ENCODE data around the gene MMP19.

MMP19 gene

GRCh38 chr12:55861871-55862270 lies 19.1 kb upstream of the MMP19 start:
- Histone ChIP-seq H3K36me3 (ENCODE audit: control insufficient read depth, insufficient read depth, low read length) (no peaks in the 10 kb centered on the region), H3K27ac (ENCODE audit: low read depth, low read length, severe bottlenecking) (no peak overlapping the region), H3K4me3 (ENCODE audit: extremely low read depth, insufficient read depth, low read length, poor library complexity, severe bottlenecking) (no peak overlapping the region), H3K9me3 (ENCODE audit: control insufficient read depth, low read length) (peaks cover 4% of the 10 kb centered on the region), H3K4me1 (ENCODE audit: control insufficient read depth, insufficient read depth, low read length, poor library complexity, severe bottlenecking) (no peaks in the 10 kb centered on the region)
- WGBS, 2 experiments (ENCODE audit: insufficient coverage in 2 of 2) = 91% methylated on average over 1 of the region's 3 CpGs; no CpG with 5 or more reads in 1 of the 2 experiments

- no peaks in the 10 kb centered on the region for H3K36me3 ChIP-seq (ENCODE audit: control insufficient read depth, insufficient read depth, low read length)
- no peak overlapping the region for H3K4me3 ChIP-seq (ENCODE audit: extremely low read depth, insufficient read depth, low read length, poor library complexity, severe bottlenecking)
- no peak overlapping the region for H3K27ac ChIP-seq (ENCODE audit: low read depth, low read length, severe bottlenecking)
- H3K4me1 ChIP-seq (ENCODE audit: control insufficient read depth, insufficient read depth, low read length, poor library complexity, severe bottlenecking) = no peaks in the 10 kb centered on the region
- peaks cover 4% of the 10 kb centered on the region for H3K9me3 ChIP-seq (ENCODE audit: control insufficient read depth, low read length)
- 92 to 94% methylated on average over 7 of the region's 8 CpGs for WGBS, 2 experiments (ENCODE audit: insufficient coverage in 2 of 2)
These were observed 18.7 kb upstream of the MMP19 start for GRCh38 chr12:55861396-55861795.

- Histone ChIP-seq H3K4me3 (ENCODE audit: extremely low read depth, insufficient read depth, low read length, poor library complexity, severe bottlenecking) (no peak overlapping the region), H3K27ac (ENCODE audit: low read depth, low read length, severe bottlenecking) (no peak overlapping the region), H3K4me1 (ENCODE audit: control insufficient read depth, insufficient read depth, low read length, poor library complexity, severe bottlenecking) (peaks cover 15% of the 10 kb centered on the region), H3K36me3 (ENCODE audit: control insufficient read depth, insufficient read depth, low read length) (no peaks in the 10 kb centered on the region), H3K9me3 (ENCODE audit: control insufficient read depth, low read length) (no peaks in the 10 kb centered on the region)
- no CpG with 5 or more reads among the region's 1 CpG for WGBS, 2 experiments (ENCODE audit: insufficient coverage in 2 of 2)
These were observed 10.0 kb upstream of the MMP19 start for GRCh38 chr12:55852740-55853139.

GRCh38 chr12:55850893-55851292 lies 8.2 kb upstream of the MMP19 start:
- no peaks in the 10 kb centered on the region for H3K36me3 ChIP-seq (ENCODE audit: control insufficient read depth, insufficient read depth, low read length)
- no peak overlapping the region for H3K4me3 ChIP-seq (ENCODE audit: extremely low read depth, insufficient read depth, low read length, poor library complexity, severe bottlenecking)
- H3K27ac ChIP-seq (ENCODE audit: low read depth, low read length, severe bottlenecking) = no peak overlapping the region

GRCh38 chr12:55850401-55850800 lies 7.7 kb upstream of the MMP19 start:
- no peak overlapping the region for H3K27ac ChIP-seq (ENCODE audit: low read depth, low read length, severe bottlenecking)
- no CpG with 5 or more reads among the region's 1 CpG for WGBS, 2 experiments (ENCODE audit: insufficient coverage in 2 of 2)
- no peaks in the 10 kb centered on the region for H3K9me3 ChIP-seq (ENCODE audit: control insufficient read depth, low read length)

More at GRCh38 chr12:55850893-55851292, 8.2 kb upstream of the MMP19 start:
- Histone ChIP-seq H3K9me3 (ENCODE audit: control insufficient read depth, low read length) (no peaks in the 10 kb centered on the region), H3K4me1 (ENCODE audit: control insufficient read depth, insufficient read depth, low read length, poor library complexity, severe bottlenecking) (peaks cover 30% of the 10 kb centered on the region)
- 87 to 92% methylated on average over 2 to 3 of the region's 3 CpGs for WGBS, 2 experiments (ENCODE audit: insufficient coverage in 2 of 2)

GRCh38 chr12:55849616-55850343 lies 7.0 kb upstream of the MMP19 start:
- Histone ChIP-seq H3K27ac (ENCODE audit: low read depth, low read length, severe bottlenecking) (no peak overlapping the region), H3K9me3 (ENCODE audit: control insufficient read depth, low read length) (no peaks in the 10 kb centered on the region), H3K4me3 (ENCODE audit: extremely low read depth, insufficient read depth, low read length, poor library complexity, severe bottlenecking) (no peak overlapping the region), H3K36me3 (ENCODE audit: control insufficient read depth, insufficient read depth, low read length) (no peaks in the 10 kb centered on the region), H3K4me1 (ENCODE audit: control insufficient read depth, insufficient read depth, low read length, poor library complexity, severe bottlenecking) (peaks cover 30% of the 10 kb centered on the region)
- 89 to 93% methylated on average over 3 to 5 of the region's 7 CpGs for WGBS, 2 experiments (ENCODE audit: insufficient coverage in 2 of 2)

More at GRCh38 chr12:55850401-55850800, 7.7 kb upstream of the MMP19 start:
- Histone ChIP-seq H3K36me3 (ENCODE audit: control insufficient read depth, insufficient read depth, low read length) (no peaks in the 10 kb centered on the region), H3K4me1 (ENCODE audit: control insufficient read depth, insufficient read depth, low read length, poor library complexity, severe bottlenecking) (peaks cover 30% of the 10 kb centered on the region), H3K4me3 (ENCODE audit: extremely low read depth, insufficient read depth, low read length, poor library complexity, severe bottlenecking) (no peak overlapping the region)

- peak overlapping the region; percentile 89 for H3K27ac ChIP-seq (ENCODE audit: low read depth, low read length, severe bottlenecking)
- H3K4me3 ChIP-seq (ENCODE audit: extremely low read depth, insufficient read depth, low read length, poor library complexity, severe bottlenecking) = no peak overlapping the region
- H3K9me3 ChIP-seq (ENCODE audit: control insufficient read depth, low read length) = no peaks in the 10 kb centered on the region
- H3K4me1 ChIP-seq (ENCODE audit: control insufficient read depth, insufficient read depth, low read length, poor library complexity, severe bottlenecking) = peaks cover 30% of the 10 kb centered on the region
- 79 to 85% methylated on average over 2 to 4 of the region's 6 CpGs for WGBS, 2 experiments (ENCODE audit: insufficient coverage in 2 of 2)
- no peaks in the 10 kb centered on the region for H3K36me3 ChIP-seq (ENCODE audit: control insufficient read depth, insufficient read depth, low read length)
These were observed 5.0 kb upstream of the MMP19 start for GRCh38 chr12:55847603-55848291.

- H3K4me1 ChIP-seq (ENCODE audit: control insufficient read depth, insufficient read depth, low read length, poor library complexity, severe bottlenecking) = peaks cover 35% of the 10 kb centered on the region
- peak overlapping the region; percentile 89 for H3K27ac ChIP-seq (ENCODE audit: low read depth, low read length, severe bottlenecking)
- H3K36me3 ChIP-seq (ENCODE audit: control insufficient read depth, insufficient read depth, low read length) = no peaks in the 10 kb centered on the region
- no CpG with 5 or more reads among the region's 3 CpGs for WGBS, 2 experiments (ENCODE audit: insufficient coverage in 2 of 2)
- H3K4me3 ChIP-seq (ENCODE audit: extremely low read depth, insufficient read depth, low read length, poor library complexity, severe bottlenecking) = no peak overlapping the region
- no peaks in the 10 kb centered on the region for H3K9me3 ChIP-seq (ENCODE audit: control insufficient read depth, low read length)
These were observed 4.3 kb upstream of the MMP19 start for GRCh38 chr12:55847033-55847432.

GRCh38 chr12:55845785-55846496 lies 3.2 kb upstream of the MMP19 start:
- Histone ChIP-seq H3K27ac (ENCODE audit: low read depth, low read length, severe bottlenecking) (no peak overlapping the region), H3K4me3 (ENCODE audit: extremely low read depth, insufficient read depth, low read length, poor library complexity, severe bottlenecking) (no peak overlapping the region), H3K9me3 (ENCODE audit: control insufficient read depth, low read length) (no peaks in the 10 kb centered on the region), H3K36me3 (ENCODE audit: control insufficient read depth, insufficient read depth, low read length) (peaks cover 3% of the 10 kb centered on the region), H3K4me1 (ENCODE audit: control insufficient read depth, insufficient read depth, low read length, poor library complexity, severe bottlenecking) (peaks cover 30% of the 10 kb centered on the region)
- 91 to 93% methylated on average over 3 to 5 of the region's 7 CpGs for WGBS, 2 experiments (ENCODE audit: insufficient coverage in 2 of 2)

- Histone ChIP-seq H3K4me3 (ENCODE audit: extremely low read depth, insufficient read depth, low read length, poor library complexity, severe bottlenecking) (no peak overlapping the region), H3K4me1 (ENCODE audit: control insufficient read depth, insufficient read depth, low read length, poor library complexity, severe bottlenecking) (peaks cover 24% of the 10 kb centered on the region)
- WGBS, 2 experiments (ENCODE audit: insufficient coverage in 2 of 2) = 100% methylated on average over 1 to 2 of the region's 5 CpGs
These were observed 2.6 kb upstream of the MMP19 start for GRCh38 chr12:55845361-55845760.

More at GRCh38 chr12:55845361-55845760, 2.6 kb upstream of the MMP19 start:
- Histone ChIP-seq H3K27ac (ENCODE audit: low read depth, low read length, severe bottlenecking) (no peak overlapping the region), H3K9me3 (ENCODE audit: control insufficient read depth, low read length) (no peaks in the 10 kb centered on the region), H3K36me3 (ENCODE audit: control insufficient read depth, insufficient read depth, low read length) (peaks cover 8% of the 10 kb centered on the region)
